ENCODE measurements around the gene ABHD10.

Gene ABHD10

GRCh38 chr3:111998636-111999483 lies 20.0 kb downstream of the ABHD10 start, which contains the start of gene TAGLN3:
Gene TAGLN3, plus strand, starts transcription at chr3:111998922. Its CDS starts 501 bp downstream, at chr3:111999423.
- H3K4me1 ChIP-seq (ENCODE audit: control insufficient read depth in 5 of 5, insufficient read depth in 5 of 5, low read length in 5 of 5), result peaks cover 0 to 14% (median 13%) of the 10 kb centered on the region in 5 donors
- H3K4me3 ChIP-seq (ENCODE audit: low read depth in 1 of 5, low read length in 5 of 5), result peak within 1 kb of the TSS; percentile 13 to 72 (median 54)
- H3K27ac ChIP-seq (ENCODE audit: low read depth, low read length), result no peak within 1 kb of the TSS
- no peaks in the 10 kb centered on the region for H3K9me3 ChIP-seq (ENCODE audit: control insufficient read depth in 5 of 5, low read length in 5 of 5)
- H3K36me3 ChIP-seq (ENCODE audit: control insufficient read depth in 5 of 5, insufficient read depth in 5 of 5, low read length in 5 of 5), result peaks cover 0 to under 1% (median 0%) of the 10 kb centered on the region in 5 donors
- H3K9ac ChIP-seq (ENCODE audit: low read length in 5 of 5), result peak within 1 kb of the TSS in 1 of 5 donors; percentile 32
- peaks cover 4 to 28% (median 8%) of the 10 kb centered on the region in 5 donors for H3K27me3 ChIP-seq (ENCODE audit: control insufficient read depth in 5 of 5, insufficient read depth in 4 of 5, low read length in 5 of 5)

GRCh38 chr3:111999484-112000324 lies 20.9 kb downstream of the ABHD10 start:
- H3K27ac ChIP-seq (ENCODE audit: low read depth, low read length), result no peak overlapping the region
- H3K9me3 ChIP-seq (ENCODE audit: control insufficient read depth in 5 of 5, low read length in 5 of 5), result no peaks in the 10 kb centered on the region
- H3K4me1 ChIP-seq (ENCODE audit: control insufficient read depth in 5 of 5, insufficient read depth in 5 of 5, low read length in 5 of 5), result peaks cover 0 to 14% (median 13%) of the 10 kb centered on the region in 5 donors
- peak overlapping the region; percentile 13 to 72 (median 54) for H3K4me3 ChIP-seq (ENCODE audit: low read depth in 1 of 5, low read length in 5 of 5)
- H3K9ac ChIP-seq (ENCODE audit: low read length in 5 of 5), result no peak overlapping the region
- no peaks in the 10 kb centered on the region for H3K36me3 ChIP-seq (ENCODE audit: control insufficient read depth in 5 of 5, insufficient read depth in 5 of 5, low read length in 5 of 5)
- H3K27me3 ChIP-seq (ENCODE audit: control insufficient read depth in 5 of 5, insufficient read depth in 4 of 5, low read length in 5 of 5), result peaks cover 4 to 28% (median 8%) of the 10 kb centered on the region in 5 donors

GRCh38 chr3:112000367-112000771 lies 21.5 kb downstream of the ABHD10 start:
- H3K36me3 ChIP-seq (ENCODE audit: control insufficient read depth in 5 of 5, insufficient read depth in 5 of 5, low read length in 5 of 5), result no peaks in the 10 kb centered on the region
- peaks cover 4 to 28% (median 8%) of the 10 kb centered on the region in 5 donors for H3K27me3 ChIP-seq (ENCODE audit: control insufficient read depth in 5 of 5, insufficient read depth in 4 of 5, low read length in 5 of 5)
- H3K27ac ChIP-seq (ENCODE audit: low read depth, low read length), result no peak overlapping the region
- no peak overlapping the region for H3K9ac ChIP-seq (ENCODE audit: low read length in 5 of 5)
- peaks cover 0 to 14% (median 13%) of the 10 kb centered on the region in 5 donors for H3K4me1 ChIP-seq (ENCODE audit: control insufficient read depth in 5 of 5, insufficient read depth in 5 of 5, low read length in 5 of 5)
- no peaks in the 10 kb centered on the region for H3K9me3 ChIP-seq (ENCODE audit: control insufficient read depth in 5 of 5, low read length in 5 of 5)
- H3K4me3 ChIP-seq (ENCODE audit: low read depth in 1 of 5, low read length in 5 of 5), result no peak overlapping the region

- no peak overlapping the region for H3K4me3 ChIP-seq (ENCODE audit: low read depth in 1 of 5, low read length in 5 of 5)
- no peaks in the 10 kb centered on the region for H3K36me3 ChIP-seq (ENCODE audit: control insufficient read depth in 5 of 5, insufficient read depth in 5 of 5, low read length in 5 of 5)
- H3K4me1 ChIP-seq (ENCODE audit: control insufficient read depth in 5 of 5, insufficient read depth in 5 of 5, low read length in 5 of 5), result peaks cover 0 to 14% (median 13%) of the 10 kb centered on the region in 5 donors
- H3K27ac ChIP-seq (ENCODE audit: low read depth, low read length), result no peak overlapping the region
- H3K9ac ChIP-seq (ENCODE audit: low read length in 5 of 5), result no peak overlapping the region
- H3K9me3 ChIP-seq (ENCODE audit: control insufficient read depth in 5 of 5, low read length in 5 of 5), result no peaks in the 10 kb centered on the region
- H3K27me3 ChIP-seq (ENCODE audit: control insufficient read depth in 5 of 5, insufficient read depth in 4 of 5, low read length in 5 of 5), result peaks cover 4 to 28% (median 8%) of the 10 kb centered on the region in 5 donors
Measured at GRCh38 chr3:112000966-112001365, 22.1 kb downstream of the ABHD10 start.

- no peaks in the 10 kb centered on the region for H3K9me3 ChIP-seq (ENCODE audit: control insufficient read depth in 5 of 5, low read length in 5 of 5)
- no peaks in the 10 kb centered on the region for H3K36me3 ChIP-seq (ENCODE audit: control insufficient read depth in 5 of 5, insufficient read depth in 5 of 5, low read length in 5 of 5)
- no peak overlapping the region for H3K4me3 ChIP-seq (ENCODE audit: low read depth in 1 of 5, low read length in 5 of 5)
Measured at GRCh38 chr3:112001526-112001925, 22.7 kb downstream of the ABHD10 start.

GRCh38 chr3:112002096-112002971 lies 23.5 kb downstream of the ABHD10 start:
- no peak overlapping the region for H3K9ac ChIP-seq (ENCODE audit: low read length in 5 of 5)
- no peaks in the 10 kb centered on the region for H3K9me3 ChIP-seq (ENCODE audit: control insufficient read depth in 5 of 5, low read length in 5 of 5)
- H3K27ac ChIP-seq (ENCODE audit: low read depth, low read length), result no peak overlapping the region
- peaks cover 0 to 16% (median 14%) of the 10 kb centered on the region in 5 donors for H3K4me1 ChIP-seq (ENCODE audit: control insufficient read depth in 5 of 5, insufficient read depth in 5 of 5, low read length in 5 of 5)
- H3K27me3 ChIP-seq (ENCODE audit: control insufficient read depth in 5 of 5, insufficient read depth in 4 of 5, low read length in 5 of 5), result peaks cover 4 to 28% (median 8%) of the 10 kb centered on the region in 5 donors
- H3K36me3 ChIP-seq (ENCODE audit: control insufficient read depth in 5 of 5, insufficient read depth in 5 of 5, low read length in 5 of 5), result no peaks in the 10 kb centered on the region
- H3K4me3 ChIP-seq (ENCODE audit: low read depth in 1 of 5, low read length in 5 of 5), result no peak overlapping the region

More at GRCh38 chr3:112001526-112001925, 22.7 kb downstream of the ABHD10 start:
- no peak overlapping the region for H3K9ac ChIP-seq (ENCODE audit: low read length in 5 of 5)
- H3K27me3 ChIP-seq (ENCODE audit: control insufficient read depth in 5 of 5, insufficient read depth in 4 of 5, low read length in 5 of 5), result peaks cover 4 to 28% (median 8%) of the 10 kb centered on the region in 5 donors
- H3K27ac ChIP-seq (ENCODE audit: low read depth, low read length), result no peak overlapping the region
- H3K4me1 ChIP-seq (ENCODE audit: control insufficient read depth in 5 of 5, insufficient read depth in 5 of 5, low read length in 5 of 5), result peaks cover 0 to 14% (median 13%) of the 10 kb centered on the region in 5 donors

- Histone ChIP-seq H3K27me3 (ENCODE audit: control insufficient read depth in 5 of 5, insufficient read depth in 4 of 5, low read length in 5 of 5) (peaks cover 4 to 24% (median 7%) of the 10 kb centered on the region in 5 donors), H3K9ac (ENCODE audit: low read length in 5 of 5) (no peak overlapping the region), H3K27ac (ENCODE audit: low read depth, low read length) (no peak overlapping the region), H3K9me3 (ENCODE audit: control insufficient read depth in 5 of 5, low read length in 5 of 5) (no peaks in the 10 kb centered on the region), H3K36me3 (ENCODE audit: control insufficient read depth in 5 of 5, insufficient read depth in 5 of 5, low read length in 5 of 5) (no peaks in the 10 kb centered on the region), H3K4me3 (ENCODE audit: low read depth in 1 of 5, low read length in 5 of 5) (no peak overlapping the region), H3K4me1 (ENCODE audit: control insufficient read depth in 5 of 5, insufficient read depth in 5 of 5, low read length in 5 of 5) (peaks cover 0 to 25% (median 24%) of the 10 kb centered on the region in 5 donors)
Measured at GRCh38 chr3:112003321-112004080, 24.7 kb downstream of the ABHD10 start.

GRCh38 chr3:112004187-112004586 lies 25.4 kb downstream of the ABHD10 start:
- Histone ChIP-seq H3K9me3 (ENCODE audit: control insufficient read depth in 5 of 5, low read length in 5 of 5) (no peaks in the 10 kb centered on the region), H3K4me3 (ENCODE audit: low read depth in 1 of 5, low read length in 5 of 5) (no peak overlapping the region), H3K27me3 (ENCODE audit: control insufficient read depth in 5 of 5, insufficient read depth in 4 of 5, low read length in 5 of 5) (peaks cover 4 to 17% (median 6%) of the 10 kb centered on the region in 5 donors), H3K9ac (ENCODE audit: low read length in 5 of 5) (no peak overlapping the region), H3K4me1 (ENCODE audit: control insufficient read depth in 5 of 5, insufficient read depth in 5 of 5, low read length in 5 of 5) (peaks cover 0 to 22% (median 17%) of the 10 kb centered on the region in 5 donors), H3K27ac (ENCODE audit: low read depth, low read length) (no peak overlapping the region), H3K36me3 (ENCODE audit: control insufficient read depth in 5 of 5, insufficient read depth in 5 of 5, low read length in 5 of 5) (no peaks in the 10 kb centered on the region)

All from subcutaneous abdominal adipose tissue (tissue), 5 donors.